Measurements from ENCODE around the gene ADK. TPM values are rescaled to one million over a fixed set of nuclear protein-coding genes. Genes with fewer than 3 reads are reported as not detected.

The ADK gene
- total and polyA plus RNA-seq, 2 experiments from 2014 or later: 39.9 to 53.0 TPM

DNA sequence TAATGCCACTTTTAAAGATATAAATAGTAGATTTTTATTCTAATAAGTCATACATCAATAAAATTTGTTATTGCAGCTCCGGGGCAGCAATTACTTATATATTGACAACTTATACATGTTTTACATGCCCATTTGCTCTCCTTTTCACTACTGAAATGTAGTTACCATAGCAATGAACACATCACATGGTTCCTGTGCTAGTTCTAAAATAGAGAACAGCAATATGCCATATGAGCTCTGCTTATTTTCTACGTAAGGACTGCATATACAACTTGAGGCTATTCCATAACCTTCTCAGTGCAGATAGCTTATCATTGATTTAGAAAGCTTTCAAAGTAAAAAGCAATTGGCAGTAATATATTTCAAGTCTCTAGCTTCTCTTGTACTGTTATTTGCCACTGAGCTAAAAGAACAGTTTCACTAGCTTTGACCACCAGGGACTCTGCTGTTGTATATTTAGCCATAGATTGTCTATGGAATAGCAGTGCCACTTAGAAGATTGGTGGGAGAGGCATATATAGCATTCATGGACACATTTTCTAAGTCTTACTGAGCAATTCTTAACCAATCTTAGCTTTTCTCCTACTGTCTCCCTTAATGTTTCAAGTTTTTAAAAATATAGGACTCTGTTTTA is 405.2 kb downstream of the ADK start (continued):
- TF ChIP-seq ZNF462 (CRISPR knock-in tag; IDR thresholded peaks at IDR 0.05) (no peak), POLR2AphosphoS5 (IDR thresholded peaks at IDR 0.05; ENCODE audit: low read depth) (no peak)
- TF ChIP-seq, protein P1, sequence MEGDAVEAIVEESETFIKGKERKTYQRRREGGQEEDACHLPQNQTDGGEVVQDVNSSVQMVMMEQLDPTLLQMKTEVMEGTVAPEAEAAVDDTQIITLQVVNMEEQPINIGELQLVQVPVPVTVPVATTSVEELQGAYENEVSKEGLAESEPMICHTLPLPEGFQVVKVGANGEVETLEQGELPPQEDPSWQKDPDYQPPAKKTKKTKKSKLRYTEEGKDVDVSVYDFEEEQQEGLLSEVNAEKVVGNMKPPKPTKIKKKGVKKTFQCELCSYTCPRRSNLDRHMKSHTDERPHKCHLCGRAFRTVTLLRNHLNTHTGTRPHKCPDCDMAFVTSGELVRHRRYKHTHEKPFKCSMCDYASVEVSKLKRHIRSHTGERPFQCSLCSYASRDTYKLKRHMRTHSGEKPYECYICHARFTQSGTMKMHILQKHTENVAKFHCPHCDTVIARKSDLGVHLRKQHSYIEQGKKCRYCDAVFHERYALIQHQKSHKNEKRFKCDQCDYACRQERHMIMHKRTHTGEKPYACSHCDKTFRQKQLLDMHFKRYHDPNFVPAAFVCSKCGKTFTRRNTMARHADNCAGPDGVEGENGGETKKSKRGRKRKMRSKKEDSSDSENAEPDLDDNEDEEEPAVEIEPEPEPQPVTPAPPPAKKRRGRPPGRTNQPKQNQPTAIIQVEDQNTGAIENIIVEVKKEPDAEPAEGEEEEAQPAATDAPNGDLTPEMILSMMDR (conservative IDR thresholded peaks at IDR 0.05; ENCODE audit: low read depth in 2 of 2): no peak

- H3K4me2 ChIP-seq: no peak overlapping the region
- no peaks in the 10 kb centered on the region for H3K9me2 ChIP-seq (ENCODE audit: insufficient read depth)
- H3K36me3 Mint-ChIP-seq (ENCODE audit: low read depth): no peaks in the 10 kb centered on the region
- no peaks in the 10 kb centered on the region for H3K27me3 ChIP-seq (ENCODE audit: insufficient read depth)
- H3K27ac ChIP-seq (ENCODE audit: low read depth): no peak overlapping the region
- no peaks in the 10 kb centered on the region for H3K9me3 Mint-ChIP-seq
- no peak overlapping the region for H3K4me3 Mint-ChIP-seq
- DNase-seq (ENCODE audit: low spot score) (no peak), ATAC-seq (no peak)
- no peak overlapping the region for H3K4me3 ChIP-seq
- H2AFZ ChIP-seq: no peak overlapping the region
- H3K79me2 ChIP-seq (replicated peaks; ENCODE audit: insufficient read depth): no peaks in the 10 kb centered on the region
- peaks cover 2% of the 10 kb centered on the region for H3K27me3 Mint-ChIP-seq (ENCODE audit: insufficient read depth, low read depth, poor library complexity)
- no peaks in the 10 kb centered on the region for H3F3A ChIP-seq (replicated peaks; ENCODE audit: low read depth)
- H4K20me1 ChIP-seq (replicated peaks; ENCODE audit: insufficient read depth): no peaks in the 10 kb centered on the region
- H3K4me1 ChIP-seq (ENCODE audit: insufficient read depth): no peaks in the 10 kb centered on the region
- H3K36me3 ChIP-seq (ENCODE audit: insufficient read depth): no peaks in the 10 kb centered on the region
- H3K27ac Mint-ChIP-seq: no peak overlapping the region
- H3K4me1 Mint-ChIP-seq: no peaks in the 10 kb centered on the region; the same call in 2 of the 3 replicates
- TF ChIP-seq STAT1 (IDR thresholded peaks at IDR 0.05; ENCODE audit: unreplicated experiment): no peak
- TF ChIP-seq JUNB (IDR thresholded peaks at IDR 0.05; ENCODE audit: unreplicated experiment): no peak
- TF ChIP-seq CREB1 (CRISPR knock-in tag; IDR thresholded peaks at IDR 0.05; ENCODE audit: low read depth): no peak
- TF ChIP-seq ZNF462 (CRISPR knock-in tag; IDR thresholded peaks at IDR 0.05): no peak
- no peak for TF ChIP-seq ZNF114 (CRISPR knock-in tag; IDR thresholded peaks at IDR 0.05)
These were observed 406.1 kb downstream of the ADK start for GRCh38 chr10:74557098-74557497.
